IMR-90 (cell line): ENCODE data around the gene ABTB2. TPM values are rescaled to one million over a fixed set of nuclear protein-coding genes. Genes with fewer than 3 reads are reported as not detected.

Experiments used
- ATAC-seq: fragments of 200-7000 bp; cut with Tn5 transposase; 2 replicates; pipeline ENCODE4 v1.9.1; 2020; ENCODE audit warnings: low read depth, mild to moderate bottlenecking, moderate library complexity
- BruUV-seq: library from RNA; stranded (reverse); fragments of 400-500 nt; replicated peaks from 2 replicates; lab custom pipeline; 2021; lab: Mats Ljungman, UMichigan
- CTCF ChIA-PET: fragments of 300-600 bp; formaldehyde crosslinking; extraction: SDS; loops from one replicate; lab custom pipeline; 2021; ENCODE audit warnings: antibody characterized with exemption; lab: Yijun Ruan, JAX
- POLR2A ChIA-PET: fragments of 300-600 bp; sonication (Branson Sonifier 250); formaldehyde crosslinking; loops from one replicate; lab custom pipeline; 2022; ENCODE audit warnings: antibody characterized with exemption; ENCODE audit not compliant: unreplicated experiment; lab: Charles Lee
- DNase-seq: peaks from one replicate; pipeline ENCODE4 v3.0.0; 2013
- H2AFZ ChIP-seq: replicated peaks from 2 replicates; pipeline ENCODE3; 2013; ENCODE audit warnings: low read length, mild to moderate bottlenecking; ENCODE audit not compliant: poor library complexity
- H2AK5ac ChIP-seq: 2 replicates; pipeline ENCODE4 v1.6.1; 2013; ENCODE audit warnings: low read depth, low read length, inconsistent platforms
- H2AK9ac ChIP-seq: replicated peaks from 2 replicates; pipeline ENCODE3; 2013; ENCODE audit warnings: mild to moderate bottlenecking, low read depth, low read length, moderate library complexity; ENCODE audit not compliant: poor library complexity
- H2BK120ac ChIP-seq: 2 replicates; pipeline ENCODE4 v1.6.1; 2013; ENCODE audit warnings: low read depth, low read length, inconsistent platforms
- H2BK15ac ChIP-seq: 3 replicates; pipeline ENCODE4 v1.6.1; 2013; ENCODE audit warnings: low read depth, low read length, inconsistent platforms
- H2BK20ac ChIP-seq: 2 replicates; pipeline ENCODE4 v1.6.1; 2013; ENCODE audit warnings: low read depth, mild to moderate bottlenecking, inconsistent platforms, low read length, moderate library complexity
- H2BK5ac ChIP-seq: 2 replicates; pipeline ENCODE4 v1.6.1; 2013; ENCODE audit warnings: mild to moderate bottlenecking, low read depth, low read length, inconsistent platforms; ENCODE audit not compliant: poor library complexity, severe bottlenecking
- H3K14ac ChIP-seq: replicated peaks from 2 replicates; pipeline ENCODE4 v1.6.1; 2013; ENCODE audit warnings: low read depth, low read length, inconsistent platforms
- H3K18ac ChIP-seq: 2 replicates; pipeline ENCODE4 v1.6.1; 2013; ENCODE audit warnings: low read depth, low read length, control low read depth
- H3K23ac ChIP-seq: 2 replicates; pipeline ENCODE4 v1.6.1; 2013; ENCODE audit warnings: low read depth, low read length, inconsistent platforms
- H3K27ac ChIP-seq: 2 replicates; pipeline ENCODE4 v1.5.1; 2013; ENCODE audit warnings: mild to moderate bottlenecking, control low read depth, low read length; ENCODE audit not compliant: insufficient read depth
- H3K27me3 ChIP-seq: 2 replicates; pipeline ENCODE4 v1.6.1; 2013; ENCODE audit warnings: low read length; ENCODE audit not compliant: control insufficient read depth, insufficient read depth
- H3K36me3 ChIP-seq: 2 replicates; pipeline ENCODE4 v1.6.1; 2013; ENCODE audit warnings: low read length, mixed read lengths; ENCODE audit not compliant: control insufficient read depth, insufficient read depth
- H3K4ac ChIP-seq: 2 replicates; pipeline ENCODE4 v1.6.1; 2013; ENCODE audit warnings: low read depth, low read length, inconsistent platforms
- H3K4me1 ChIP-seq: 2 replicates; pipeline ENCODE4 v1.6.1; 2013; ENCODE audit warnings: low read length, mixed read lengths; ENCODE audit not compliant: control insufficient read depth, insufficient read depth
- H3K4me2 ChIP-seq: 2 replicates; pipeline ENCODE4 v1.6.1; 2013; ENCODE audit warnings: low read depth, mild to moderate bottlenecking, control low read depth, low read length, moderate library complexity
- H3K4me3 ChIP-seq: 2 replicates; pipeline ENCODE4 v1.5.1; 2013; ENCODE audit warnings: low read depth, mild to moderate bottlenecking, control low read depth, low read length, moderate library complexity; ENCODE audit not compliant: insufficient read depth
- H3K56ac ChIP-seq: 2 replicates; pipeline ENCODE4 v1.6.1; 2013; ENCODE audit warnings: low read length, inconsistent platforms; ENCODE audit not compliant: insufficient read depth; ENCODE audit errors: extremely low read depth
- H3K79me1 ChIP-seq, 2 experiments: 2 replicates each; pipeline ENCODE4 v1.6.1; 2013; ENCODE audit warnings: low read length in 2 of 2, inconsistent platforms in 1 of 2, low read depth in 1 of 2
- H3K9ac ChIP-seq: 2 replicates; pipeline ENCODE4 v1.6.1; 2013; ENCODE audit warnings: low read depth, low read length, control low read depth
- H3K9me1 ChIP-seq: 2 replicates; pipeline ENCODE4 v1.6.1; 2013; ENCODE audit warnings: low read length, inconsistent platforms; ENCODE audit not compliant: insufficient read depth
- H3K9me3 ChIP-seq: 2 replicates; pipeline ENCODE4 v1.6.1; 2013; ENCODE audit warnings: low read length; ENCODE audit not compliant: control insufficient read depth, insufficient read depth
- H4K20me1 ChIP-seq: 2 replicates; pipeline ENCODE4 v1.6.1; 2013; ENCODE audit warnings: low read length, inconsistent platforms; ENCODE audit not compliant: insufficient read depth
- H4K5ac ChIP-seq: 2 replicates; pipeline ENCODE4 v1.6.1; 2013; ENCODE audit warnings: mild to moderate bottlenecking, low read depth, low read length, control low read depth
- H4K8ac ChIP-seq, 2 experiments: 2 replicates each; pipeline ENCODE4 v1.6.1; 2013; ENCODE audit warnings: low read depth in 2 of 2, low read length in 2 of 2, control low read depth in 1 of 2, inconsistent platforms in 1 of 2
- H4K91ac ChIP-seq: 2 replicates; pipeline ENCODE4 v1.6.1; 2013; ENCODE audit warnings: low read depth, low read length, inconsistent platforms; ENCODE audit not compliant: insufficient read depth
- CEBPB ChIP-seq: IDR thresholded peaks from 2 replicates; pipeline ENCODE4 v1.6.1; 2012; ENCODE audit warnings: low read depth, low read length, improper control_type of control experiment
- CHD1 ChIP-seq: IDR thresholded peaks from 2 replicates; pipeline ENCODE4 v1.6.1; 2012; ENCODE audit warnings: low read depth, low read length, improper control_type of control experiment
- FOS ChIP-seq: fragments of 150-350 bp; IDR thresholded peaks from 2 replicates; pipeline ENCODE4 v1.6.1; 2016; ENCODE audit warnings: low read depth, low read length
- MAFK ChIP-seq: IDR thresholded peaks from 2 replicates; pipeline ENCODE4 v1.6.1; 2012; ENCODE audit warnings: low read depth, low read length, improper control_type of control experiment
- MAZ ChIP-seq: IDR thresholded peaks from 2 replicates; pipeline ENCODE4 v1.6.1; 2012; ENCODE audit warnings: low read depth, mild to moderate bottlenecking, low read length, improper control_type of control experiment, moderate library complexity, borderline replicate concordance
- RAD21 ChIP-seq: IDR thresholded peaks from 2 replicates; pipeline ENCODE4 v1.6.1; 2012; ENCODE audit warnings: low read length, improper control_type of control experiment
- WGBS, 2 experiments: methylation state at CpG; one replicate each; pipeline versions ENCODE4 v1.1.5 to v1.1.7; 2013; ENCODE audit warnings: missing lambda C conversion rate in 2 of 2; ENCODE audit not compliant: insufficient read length in 1 of 2; ENCODE audit errors: extremely low coverage in 2 of 2; 5-methylcytosine and 5-hydroxymethylcytosine counted together
- dilution Hi-C: fragments of 300-500 bp; cut with HindIII; formaldehyde crosslinking; loops from one replicate; pipeline ENCODE4 v1.14.3; 2018; ENCODE audit warnings: low sequenced_read_pairs; ENCODE audit not compliant: unreplicated experiment
- in situ Hi-C: fragments of 300-500 bp; cut with MboI; formaldehyde crosslinking; loops from 3 replicates; pipeline ENCODE4 v1.14.3; 2019; ENCODE audit warnings: low sequenced_read_pairs, inconsistent platforms, mixed read lengths
- intact Hi-C: fragments of 100-400 bp; cut with micrococcal nuclease; formaldehyde crosslinking; loops from 2 replicates; pipeline ENCODE4 v1.10.0; 2022
- polyA plus RNA-seq, 3 experiments: library from polyadenylated mRNA; depleted of rRNA; stranded (reverse); fragments of >200 nt; gene quantifications; 2 replicates each; pipeline ENCODE4 v1.2.3, GENCODE V29; 2012; ENCODE audit warnings: low replicate concordance in 1 of 3
- total RNA-seq: library from RNA; depleted of rRNA; stranded (reverse); fragments of >200 nt; gene quantifications from 2 replicates; pipeline ENCODE4 v1.2.3, GENCODE V29; 2012
- TF ChIP-seq, protein P1 (sequence below): conservative IDR thresholded peaks from 2 replicates; pipeline ENCODE4 v1.5.1; 2012; ENCODE audit warnings: mild to moderate bottlenecking, low read depth, low read length, improper control_type of control experiment
- TF ChIP-seq, protein P2 (sequence below): fragments of 150-350 bp; IDR thresholded peaks from 2 replicates; pipeline ENCODE4 v1.6.1; 2017; ENCODE audit warnings: mild to moderate bottlenecking, antibody characterized with exemption, low read length, low read depth

ABTB2 gene
- total and polyA plus RNA-seq, 2 of the 4 experiments (the other 2 are of a cell fraction) = 0.18 to 2.0 TPM

DNA sequence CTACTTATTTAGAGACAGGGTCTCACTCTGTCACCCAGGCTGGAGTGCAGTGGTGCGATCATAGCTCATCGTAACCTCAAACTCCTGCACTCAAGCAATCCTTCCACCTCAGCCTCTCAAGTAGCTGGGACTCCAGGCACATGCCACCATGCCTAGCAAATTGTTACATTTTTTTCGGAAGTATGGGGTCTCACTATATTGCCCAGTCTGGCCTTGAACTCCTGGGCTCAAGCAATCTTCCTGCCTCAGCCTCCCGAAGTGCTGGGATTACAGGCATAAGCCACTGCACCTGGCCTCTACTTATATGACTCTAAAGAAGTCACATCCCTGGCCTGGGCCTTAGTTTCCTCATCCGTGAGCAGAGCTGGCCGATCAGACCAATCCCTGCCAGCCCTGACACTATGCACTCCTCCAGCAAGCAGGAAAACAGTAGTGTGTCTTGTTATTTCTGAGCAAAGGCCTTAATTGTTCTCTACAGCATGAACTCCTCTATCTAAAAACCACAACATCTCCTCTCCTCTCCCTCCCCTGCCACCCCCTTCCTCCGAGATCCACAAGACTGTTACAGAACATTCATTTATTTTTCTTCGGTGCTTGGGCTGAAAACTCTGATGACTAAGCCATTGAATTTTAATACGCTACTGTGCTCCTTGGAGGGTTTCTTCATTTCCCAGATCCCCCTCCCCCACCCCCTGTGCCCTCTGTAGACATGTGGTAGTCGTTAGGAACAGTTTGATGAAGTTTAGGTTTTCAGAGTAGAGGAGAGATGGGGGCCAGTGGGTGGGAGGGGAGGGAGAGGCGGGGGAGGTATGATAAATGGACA lies 91.5 kb downstream of the ABTB2 start:
- no peak overlapping the region for H2AK9ac ChIP-seq
- H3K27ac ChIP-seq = peak overlapping the region; percentile 19; the same call in 1 of the 2 replicates
- ChIA-PET CTCF (no interaction called here), POLR2A (interaction anchor here (0.5 to 0.7 kb wide), 2 partner anchors 27 to 868 kb away, joined by 3 to 6 read pairs; no protein-coding TSS in a partner anchor)
- peaks cover 0 to 3% of the 10 kb centered on the region in 2 experiments; a peak in 1 of 4 replicates for H3K79me1 ChIP-seq
- H3K9me3 ChIP-seq = no peaks in the 10 kb centered on the region
- BruUV-seq = no TSS peak
- H2BK20ac ChIP-seq = no peak overlapping the region
- no peak overlapping the region for H2BK15ac ChIP-seq
- dilution Hi-C loops (loop anchor here (10.0 kb wide), 1 partner anchor 88 kb away; the partner anchor contains the start of gene ABTB2), intact Hi-C loops (loop anchor here (2.0 kb wide), 1 partner anchor 92 kb away; the partner anchor contains the start of gene ABTB2), in situ Hi-C loops (no loop called here)
- H3K9me1 ChIP-seq = peaks cover 16% of the 10 kb centered on the region
- 0 out of 2 replicates have a peak overlapping the region, but pooled peaks have one; percentile 8 for H3K4me2 ChIP-seq
- H3K4ac ChIP-seq = peak overlapping the region; percentile 16; the same call in 1 of the 2 replicates
- no peak overlapping the region for H3K9ac ChIP-seq
- no peak overlapping the region for H4K8ac ChIP-seq
- no peak overlapping the region for H2BK5ac ChIP-seq
- H2AK5ac ChIP-seq = 0 out of 2 replicates have a peak overlapping the region, but pooled peaks have one; percentile 28
- H3K4me3 ChIP-seq = no peak overlapping the region
- WGBS, 2 experiments = 85% methylated on average over 2 of the region's 11 CpGs; no CpG with 5 or more reads in 1 of the 2 experiments
- no peak overlapping the region for H3K14ac ChIP-seq
- no peak overlapping the region for H2BK120ac ChIP-seq
- H3K18ac ChIP-seq = no peak overlapping the region
- no peak overlapping the region for H3K56ac ChIP-seq
- no peak overlapping the region for H2AFZ ChIP-seq
- ATAC-seq (peak; percentile 90), DNase-seq (peak; percentile 95)
- H3K36me3 ChIP-seq = no peaks in the 10 kb centered on the region
- H3K27me3 ChIP-seq = peaks cover 20% of the 10 kb centered on the region
- H3K4me1 ChIP-seq = peaks cover 11% of the 10 kb centered on the region; the same call in 1 of the 2 replicates
- H3K23ac ChIP-seq = no peak overlapping the region
- H4K20me1 ChIP-seq = peaks cover 11% of the 10 kb centered on the region
- TF ChIP-seq CHD1 = no peak
- TF ChIP-seq MAFK = no peak
- peak; percentile 80; the same call in 1 of the 2 replicates for TF ChIP-seq MAZ
- peak; percentile 61; the same call in 1 of the 2 replicates for TF ChIP-seq FOS
- TF ChIP-seq CEBPB = peak; percentile 55; the same call in 1 of the 2 replicates
- TF ChIP-seq, protein P1, sequence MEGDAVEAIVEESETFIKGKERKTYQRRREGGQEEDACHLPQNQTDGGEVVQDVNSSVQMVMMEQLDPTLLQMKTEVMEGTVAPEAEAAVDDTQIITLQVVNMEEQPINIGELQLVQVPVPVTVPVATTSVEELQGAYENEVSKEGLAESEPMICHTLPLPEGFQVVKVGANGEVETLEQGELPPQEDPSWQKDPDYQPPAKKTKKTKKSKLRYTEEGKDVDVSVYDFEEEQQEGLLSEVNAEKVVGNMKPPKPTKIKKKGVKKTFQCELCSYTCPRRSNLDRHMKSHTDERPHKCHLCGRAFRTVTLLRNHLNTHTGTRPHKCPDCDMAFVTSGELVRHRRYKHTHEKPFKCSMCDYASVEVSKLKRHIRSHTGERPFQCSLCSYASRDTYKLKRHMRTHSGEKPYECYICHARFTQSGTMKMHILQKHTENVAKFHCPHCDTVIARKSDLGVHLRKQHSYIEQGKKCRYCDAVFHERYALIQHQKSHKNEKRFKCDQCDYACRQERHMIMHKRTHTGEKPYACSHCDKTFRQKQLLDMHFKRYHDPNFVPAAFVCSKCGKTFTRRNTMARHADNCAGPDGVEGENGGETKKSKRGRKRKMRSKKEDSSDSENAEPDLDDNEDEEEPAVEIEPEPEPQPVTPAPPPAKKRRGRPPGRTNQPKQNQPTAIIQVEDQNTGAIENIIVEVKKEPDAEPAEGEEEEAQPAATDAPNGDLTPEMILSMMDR = no peak
- no peak for TF ChIP-seq RAD21
- TF ChIP-seq, protein P2, sequence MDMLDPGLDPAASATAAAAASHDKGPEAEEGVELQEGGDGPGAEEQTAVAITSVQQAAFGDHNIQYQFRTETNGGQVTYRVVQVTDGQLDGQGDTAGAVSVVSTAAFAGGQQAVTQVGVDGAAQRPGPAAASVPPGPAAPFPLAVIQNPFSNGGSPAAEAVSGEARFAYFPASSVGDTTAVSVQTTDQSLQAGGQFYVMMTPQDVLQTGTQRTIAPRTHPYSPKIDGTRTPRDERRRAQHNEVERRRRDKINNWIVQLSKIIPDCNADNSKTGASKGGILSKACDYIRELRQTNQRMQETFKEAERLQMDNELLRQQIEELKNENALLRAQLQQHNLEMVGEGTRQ = no peak
- no peak overlapping the region for H4K91ac ChIP-seq
- no peak overlapping the region for H4K5ac ChIP-seq
